ENCODE measurements around the gene EGR4. TPM values are rescaled to one million over a fixed set of nuclear protein-coding genes. Genes with fewer than 3 reads are reported as not detected.

The EGR4 gene
- total RNA-seq, 3 donors from 2014 or later = 0.79 to 1.1 (median 0.87) TPM

- DNase-seq (no peak), ATAC-seq (no peak)
- Mint-ChIP-seq H3K27me3 (ENCODE audit: low read depth) (peaks cover 2% of the 10 kb centered on the region), H3K4me3 (peak overlapping the region; percentile 83), H3K36me3 (ENCODE audit: insufficient read depth) (peaks cover 10% of the 10 kb centered on the region), H3K4me1 (ENCODE audit: low read depth) (peaks cover 19% of the 10 kb centered on the region), H3K9me3 (no peaks in the 10 kb centered on the region)
Measured at GRCh38 chr2:73282924-73283544, 10.3 kb downstream of the EGR4 start.

- Mint-ChIP-seq H3K27me3 (ENCODE audit: low read depth) (no peaks in the 10 kb centered on the region), H3K4me3 (peak overlapping the region; percentile 24), H3K9me3 (no peaks in the 10 kb centered on the region), H3K36me3 (ENCODE audit: insufficient read depth) (peaks cover 17% of the 10 kb centered on the region), H3K4me1 (ENCODE audit: low read depth) (peaks cover 19% of the 10 kb centered on the region)
- DNase-seq (no peak), ATAC-seq (no peak)
Measured at GRCh38 chr2:73281244-73281643, 12.1 kb downstream of the EGR4 start.

GRCh38 chr2:73279852-73280251 lies 13.5 kb downstream of the EGR4 start:
- H3K27me3 Mint-ChIP-seq (ENCODE audit: low read depth) = no peaks in the 10 kb centered on the region
- no peaks in the 10 kb centered on the region for H3K9me3 Mint-ChIP-seq
- no peak for ATAC-seq
- peaks cover 9% of the 10 kb centered on the region for H3K4me1 Mint-ChIP-seq (ENCODE audit: low read depth)
- DNase-seq = no peak
- peaks cover 17% of the 10 kb centered on the region for H3K36me3 Mint-ChIP-seq (ENCODE audit: insufficient read depth)
- H3K4me3 Mint-ChIP-seq = no peak overlapping the region

- Mint-ChIP-seq H3K9me3 (no peaks in the 10 kb centered on the region), H3K4me3 (no peak overlapping the region), H3K4me1 (ENCODE audit: low read depth) (peaks cover 14% of the 10 kb centered on the region), H3K36me3 (ENCODE audit: insufficient read depth) (peaks cover 10% of the 10 kb centered on the region), H3K27me3 (ENCODE audit: low read depth) (no peaks in the 10 kb centered on the region)
- no peak for ATAC-seq
- DNase-seq = no peak
Measured at GRCh38 chr2:73272270-73272669, 21.1 kb downstream of the EGR4 start.

GRCh38 chr2:73269686-73270465 lies 23.5 kb downstream of the EGR4 start:
- Mint-ChIP-seq H3K4me1 (ENCODE audit: low read depth) (peaks cover 19% of the 10 kb centered on the region), H3K27me3 (ENCODE audit: low read depth) (no peaks in the 10 kb centered on the region), H3K4me3 (peak overlapping the region; percentile 57), H3K36me3 (ENCODE audit: insufficient read depth) (peaks cover 8% of the 10 kb centered on the region), H3K9me3 (no peaks in the 10 kb centered on the region)
- peak; percentile 28 to 39 for ATAC-seq
- no peak for DNase-seq

GRCh38 chr2:73268830-73269685 lies 24.3 kb downstream of the EGR4 start:
- ATAC-seq = peak; percentile 94 to 95
- no peaks in the 10 kb centered on the region for H3K9me3 Mint-ChIP-seq
- no peaks in the 10 kb centered on the region for H3K27me3 Mint-ChIP-seq (ENCODE audit: low read depth)
- H3K36me3 Mint-ChIP-seq (ENCODE audit: insufficient read depth) = peaks cover 8% of the 10 kb centered on the region
- peak overlapping the region; percentile 55 for H3K4me3 Mint-ChIP-seq
- peaks cover 19% of the 10 kb centered on the region for H3K4me1 Mint-ChIP-seq (ENCODE audit: low read depth)
- peak; percentile 70 for DNase-seq

- no peaks in the 10 kb centered on the region for H3K27me3 Mint-ChIP-seq (ENCODE audit: low read depth)
- DNase-seq (no peak), ATAC-seq (no peak)
- peaks cover 9% of the 10 kb centered on the region for H3K36me3 Mint-ChIP-seq (ENCODE audit: insufficient read depth)
- no peaks in the 10 kb centered on the region for H3K9me3 Mint-ChIP-seq
- peak overlapping the region; percentile 55 for H3K4me3 Mint-ChIP-seq
- H3K4me1 Mint-ChIP-seq (ENCODE audit: low read depth) = peaks cover 19% of the 10 kb centered on the region
Measured at GRCh38 chr2:73268366-73268829, 24.9 kb downstream of the EGR4 start.

GRCh38 chr2:73267008-73267407 lies 26.3 kb downstream of the EGR4 start:
- Mint-ChIP-seq H3K27me3 (ENCODE audit: low read depth) (no peaks in the 10 kb centered on the region), H3K4me3 (no peak overlapping the region), H3K9me3 (no peaks in the 10 kb centered on the region), H3K36me3 (ENCODE audit: insufficient read depth) (peaks cover 12% of the 10 kb centered on the region), H3K4me1 (ENCODE audit: low read depth) (peaks cover 19% of the 10 kb centered on the region)
- ATAC-seq (no peak), DNase-seq (no peak)

GRCh38 chr2:73266061-73266901 lies 27.1 kb downstream of the EGR4 start:
- DNase-seq = no peak
- Mint-ChIP-seq H3K9me3 (no peaks in the 10 kb centered on the region), H3K36me3 (ENCODE audit: insufficient read depth) (peaks cover 15% of the 10 kb centered on the region), H3K4me3 (no peak overlapping the region), H3K27me3 (ENCODE audit: low read depth) (no peaks in the 10 kb centered on the region), H3K4me1 (ENCODE audit: low read depth) (peaks cover 19% of the 10 kb centered on the region)
- ATAC-seq = no peak

GRCh38 chr2:73265298-73266060 lies 27.9 kb downstream of the EGR4 start:
- Mint-ChIP-seq H3K9me3 (no peaks in the 10 kb centered on the region), H3K4me1 (ENCODE audit: low read depth) (peaks cover 19% of the 10 kb centered on the region), H3K4me3 (no peak overlapping the region), H3K27me3 (ENCODE audit: low read depth) (no peaks in the 10 kb centered on the region), H3K36me3 (ENCODE audit: insufficient read depth) (peaks cover 15% of the 10 kb centered on the region)
- ATAC-seq (no peak), DNase-seq (no peak)

- Mint-ChIP-seq H3K36me3 (ENCODE audit: insufficient read depth) (peaks cover 15% of the 10 kb centered on the region), H3K9me3 (no peaks in the 10 kb centered on the region), H3K4me3 (no peak overlapping the region), H3K4me1 (ENCODE audit: low read depth) (peaks cover 16% of the 10 kb centered on the region), H3K27me3 (ENCODE audit: low read depth) (no peaks in the 10 kb centered on the region)
- ATAC-seq (no peak), DNase-seq (no peak)
Measured at GRCh38 chr2:73264783-73265182, 28.6 kb downstream of the EGR4 start.

- DNase-seq (no peak), ATAC-seq (no peak)
- no peaks in the 10 kb centered on the region for H3K27me3 Mint-ChIP-seq (ENCODE audit: low read depth)
- H3K4me3 Mint-ChIP-seq = no peak overlapping the region
- peaks cover 15% of the 10 kb centered on the region for H3K36me3 Mint-ChIP-seq (ENCODE audit: insufficient read depth)
- H3K4me1 Mint-ChIP-seq (ENCODE audit: low read depth) = peaks cover 15% of the 10 kb centered on the region
- no peaks in the 10 kb centered on the region for H3K9me3 Mint-ChIP-seq
Measured at GRCh38 chr2:73264332-73264606, 29.1 kb downstream of the EGR4 start.

- Mint-ChIP-seq H3K36me3 (ENCODE audit: insufficient read depth) (peaks cover 19% of the 10 kb centered on the region), H3K9me3 (no peaks in the 10 kb centered on the region), H3K27me3 (ENCODE audit: low read depth) (no peaks in the 10 kb centered on the region), H3K4me3 (no peak overlapping the region), H3K4me1 (ENCODE audit: low read depth) (peaks cover 15% of the 10 kb centered on the region)
- no peak for DNase-seq
- ATAC-seq = no peak
Measured at GRCh38 chr2:73263540-73264331, 29.6 kb downstream of the EGR4 start.
